Mesenchymal stem cell (in vitro differentiated cells and primary cell): Measurements from ENCODE around the gene MAS1.

ENCODE experiments used
- DNase-seq: peaks from one replicate; pipeline ENCODE4 v3.0.0-alpha.2; 2013
- H2AFZ ChIP-seq: one replicate; pipeline ENCODE4 v1.6.1; 2013; ENCODE audit warnings: low read depth, mild to moderate bottlenecking, control low read depth, inconsistent platforms, low read length, moderate library complexity
- H2AK5ac ChIP-seq: 2 replicates; pipeline ENCODE4 v1.6.1; 2013; ENCODE audit warnings: low read length, moderate library complexity, mild to moderate bottlenecking, inconsistent platforms; ENCODE audit not compliant: severe bottlenecking
- H2BK120ac ChIP-seq: one replicate; pipeline ENCODE4 v1.6.1; 2013; ENCODE audit warnings: low read depth, mild to moderate bottlenecking, inconsistent platforms, low read length, moderate library complexity
- H2BK12ac ChIP-seq, 2 experiments: one replicate each; pipeline ENCODE4 v1.6.1; 2013; ENCODE audit warnings: inconsistent platforms in 2 of 2, low read length in 2 of 2, mild to moderate bottlenecking in 2 of 2, moderate library complexity in 2 of 2, control low read depth in 1 of 2
- H2BK15ac ChIP-seq: one replicate; pipeline ENCODE4 v1.6.1; 2013; ENCODE audit warnings: mild to moderate bottlenecking, low read depth, inconsistent platforms; ENCODE audit not compliant: poor library complexity, severe bottlenecking
- H2BK5ac ChIP-seq: 2 replicates; pipeline ENCODE4 v1.6.1; 2013; ENCODE audit warnings: low read depth, mild to moderate bottlenecking, low read length, control low read depth, inconsistent platforms; ENCODE audit not compliant: poor library complexity, severe bottlenecking
- H3K14ac ChIP-seq, 2 experiments: one replicate each; pipeline ENCODE4 v1.6.1; 2013; ENCODE audit warnings: inconsistent platforms in 2 of 2, low read length in 2 of 2, control low read depth in 1 of 2, mild to moderate bottlenecking in 1 of 2, moderate library complexity in 1 of 2
- H3K18ac ChIP-seq, 2 experiments: one replicate each; pipeline ENCODE4 v1.6.1; 2013; ENCODE audit warnings: inconsistent platforms in 2 of 2, low read length in 2 of 2, control low read depth in 1 of 2, low read depth in 1 of 2, mild to moderate bottlenecking in 1 of 2
- H3K23ac ChIP-seq, 2 experiments: one replicate each; pipeline ENCODE4 v1.6.1; 2013; ENCODE audit warnings: inconsistent platforms in 2 of 2, low read length in 2 of 2, mild to moderate bottlenecking in 2 of 2, moderate library complexity in 2 of 2, control low read depth in 1 of 2
- H3K27ac ChIP-seq: 2 replicates; pipeline ENCODE4 v1.5.1; 2013; ENCODE audit warnings: mild to moderate bottlenecking, moderate library complexity, low read length, control low read depth, inconsistent platforms; ENCODE audit not compliant: poor library complexity, severe bottlenecking
- H3K27me3 ChIP-seq, 2 experiments: 2 replicates each; pipeline versions ENCODE4 v1.6.1 to v1.7.0; 2013; ENCODE audit warnings: low read length in 2 of 2, mild to moderate bottlenecking in 2 of 2, moderate library complexity in 2 of 2, control low read depth in 1 of 2, inconsistent platforms in 1 of 2; ENCODE audit not compliant: control insufficient read depth in 1 of 2, insufficient read depth in 1 of 2
- H3K36me3 ChIP-seq, 2 experiments: 2 replicates each; pipeline versions ENCODE4 v1.6.1 to v1.7.0; 2013; ENCODE audit warnings: low read length in 2 of 2, control low read depth in 1 of 2, inconsistent platforms in 1 of 2, low read depth in 1 of 2, mild to moderate bottlenecking in 1 of 2; ENCODE audit not compliant: insufficient read depth in 2 of 2, control insufficient read depth in 1 of 2
- H3K4ac ChIP-seq, 2 experiments: one replicate each; pipeline ENCODE4 v1.6.1; 2013; ENCODE audit warnings: inconsistent platforms in 2 of 2, low read length in 2 of 2, mild to moderate bottlenecking in 2 of 2, moderate library complexity in 2 of 2, control low read depth in 1 of 2, low read depth in 1 of 2
- H3K4me1 ChIP-seq: 2 replicates; pipeline ENCODE4 v1.6.1; 2013; ENCODE audit warnings: low read depth, low read length, control low read depth; ENCODE audit not compliant: control insufficient read depth, insufficient read depth
- H3K4me2 ChIP-seq: 2 replicates; pipeline ENCODE4 v1.6.1; 2013; ENCODE audit warnings: low read length, mild to moderate bottlenecking, inconsistent platforms; ENCODE audit not compliant: poor library complexity, severe bottlenecking
- H3K4me3 ChIP-seq, 2 experiments: 2 replicates each; pipeline versions ENCODE4 v1.5.1 to v1.7.0; 2013; ENCODE audit warnings: low read length in 2 of 2, mild to moderate bottlenecking in 2 of 2, control low read depth in 1 of 2, low read depth in 1 of 2; ENCODE audit not compliant: insufficient read depth in 1 of 2
- H3K79me1 ChIP-seq: replicated peaks from 2 replicates; pipeline ENCODE4 v1.6.1; 2013; ENCODE audit warnings: mild to moderate bottlenecking, control low read depth, low read length, inconsistent platforms; ENCODE audit not compliant: poor library complexity, severe bottlenecking
- H3K9ac ChIP-seq: 2 replicates; pipeline ENCODE4 v1.7.0; 2013; ENCODE audit warnings: mild to moderate bottlenecking, low read length, moderate library complexity
- H3K9me3 ChIP-seq: 2 replicates; pipeline ENCODE4 v1.7.0; 2013; ENCODE audit warnings: mild to moderate bottlenecking, low read length; ENCODE audit not compliant: control insufficient read depth
- H4K8ac ChIP-seq: one replicate; pipeline ENCODE4 v1.6.1; 2013; ENCODE audit warnings: inconsistent platforms, mild to moderate bottlenecking, low read length, moderate library complexity
- H4K91ac ChIP-seq: one replicate; pipeline ENCODE4 v1.6.1; 2013; ENCODE audit warnings: mild to moderate bottlenecking, low read length, inconsistent platforms
- WGBS: methylation state at CpG from one replicate; pipeline ENCODE4 v1.1.7; 2013; ENCODE audit warnings: mixed read lengths; 5-methylcytosine and 5-hydroxymethylcytosine counted together

Gene MAS1

GRCh38 chr6:159874435-159874834 is 16.4 kb upstream of the MAS1 start:
- H2BK12ac ChIP-seq = no peak overlapping the region
- peaks cover 2% of the 10 kb centered on the region for H3K4me1 ChIP-seq
- H3K27me3 ChIP-seq = peaks cover 0 to 4% of the 10 kb centered on the region in 2 experiments
- no peak overlapping the region for H4K91ac ChIP-seq
- no peak overlapping the region for H2BK5ac ChIP-seq
- H3K27ac ChIP-seq = no peak overlapping the region
- no peak overlapping the region for H4K8ac ChIP-seq
- WGBS = 88% methylated on average over 2 of the region's 2 CpGs
- H3K4me2 ChIP-seq = no peak overlapping the region
- H3K4me3 ChIP-seq = no peak overlapping the region
- H2BK120ac ChIP-seq = no peak overlapping the region
- no peaks in the 10 kb centered on the region for H3K9me3 ChIP-seq
- H2AFZ ChIP-seq = no peak overlapping the region
- no peaks in the 10 kb centered on the region for H3K36me3 ChIP-seq
- no peak overlapping the region for H3K9ac ChIP-seq
- H2BK15ac ChIP-seq = no peak overlapping the region
- no peak overlapping the region for H3K23ac ChIP-seq
- no peak for DNase-seq
- H3K4ac ChIP-seq = no peak overlapping the region
- H3K79me1 ChIP-seq = no peaks in the 10 kb centered on the region
- no peak overlapping the region for H3K14ac ChIP-seq
- H2AK5ac ChIP-seq = no peak overlapping the region
- no peak overlapping the region for H3K18ac ChIP-seq

GRCh38 chr6:159875194-159875593 is 15.6 kb upstream of the MAS1 start:
- Histone ChIP-seq H3K9ac (no peak overlapping the region), H2BK120ac (no peak overlapping the region), H2BK5ac (no peak overlapping the region), H2AFZ (no peak overlapping the region), H2BK12ac (no peak overlapping the region), H3K27me3 (peaks cover 3 to 4% of the 10 kb centered on the region in 2 experiments), H3K4ac (no peak overlapping the region), H3K9me3 (no peaks in the 10 kb centered on the region), H3K23ac (no peak overlapping the region), H3K36me3 (no peaks in the 10 kb centered on the region), H3K4me2 (no peak overlapping the region), H3K4me1 (peaks cover 2% of the 10 kb centered on the region), H3K79me1 (no peaks in the 10 kb centered on the region), H4K91ac (no peak overlapping the region), H3K18ac (no peak overlapping the region), H4K8ac (no peak overlapping the region), H3K4me3 (no peak overlapping the region), H3K14ac (no peak overlapping the region), H3K27ac (no peak overlapping the region), H2AK5ac (no peak overlapping the region), H2BK15ac (no peak overlapping the region)
- WGBS = 31% methylated on average over 4 of the region's 4 CpGs
- DNase-seq = no peak

GRCh38 chr6:159876242-159876641 is 14.5 kb upstream of the MAS1 start:
- no peak overlapping the region for H3K9ac ChIP-seq
- no peaks in the 10 kb centered on the region for H3K36me3 ChIP-seq
- no peak overlapping the region for H3K4me2 ChIP-seq
- H2AK5ac ChIP-seq = no peak overlapping the region
- no peak overlapping the region for H2BK5ac ChIP-seq
- H3K4me1 ChIP-seq = peaks cover 2% of the 10 kb centered on the region
- no peak overlapping the region for H3K18ac ChIP-seq
- no peak overlapping the region for H4K91ac ChIP-seq
- H3K4me3 ChIP-seq = no peak overlapping the region
- no peak overlapping the region for H4K8ac ChIP-seq
- H2BK15ac ChIP-seq = no peak overlapping the region
- H3K9me3 ChIP-seq = no peaks in the 10 kb centered on the region
- WGBS = 86% methylated on average over 3 of the region's 3 CpGs
- H2AFZ ChIP-seq = no peak overlapping the region
- no peaks in the 10 kb centered on the region for H3K79me1 ChIP-seq
- no peak overlapping the region for H3K4ac ChIP-seq
- H3K27ac ChIP-seq = no peak overlapping the region
- no peak for DNase-seq
- peak overlapping the region in 1 of 2 experiments; percentile 63 for H3K23ac ChIP-seq
- H3K27me3 ChIP-seq = peaks cover 4% of the 10 kb centered on the region in 2 experiments
- no peak overlapping the region for H2BK120ac ChIP-seq
- no peak overlapping the region for H3K14ac ChIP-seq
- no peak overlapping the region for H2BK12ac ChIP-seq

GRCh38 chr6:159877256-159877808 is 13.5 kb upstream of the MAS1 start:
- Histone ChIP-seq H2BK120ac (no peak overlapping the region), H3K18ac (no peak overlapping the region)
- WGBS = 76% methylated on average over 5 of the region's 5 CpGs

More at GRCh38 chr6:159877256-159877808, 13.5 kb upstream of the MAS1 start:
- Histone ChIP-seq H3K4me2 (no peak overlapping the region), H2BK15ac (no peak overlapping the region), H2BK12ac (no peak overlapping the region), H3K4ac (no peak overlapping the region), H3K9ac (no peak overlapping the region), H3K27ac (no peak overlapping the region), H3K4me1 (no peaks in the 10 kb centered on the region), H3K23ac (no peak overlapping the region), H3K14ac (no peak overlapping the region), H3K79me1 (no peaks in the 10 kb centered on the region), H4K91ac (no peak overlapping the region), H4K8ac (no peak overlapping the region), H3K36me3 (no peaks in the 10 kb centered on the region), H3K9me3 (no peaks in the 10 kb centered on the region), H2AK5ac (no peak overlapping the region), H2AFZ (no peak overlapping the region), H3K4me3 (no peak overlapping the region), H2BK5ac (no peak overlapping the region), H3K27me3 (peaks cover 4% of the 10 kb centered on the region in 2 experiments)
- DNase-seq = no peak
